MM.1S (cell line): ENCODE results near the gene NCKAP5.

Experiments used
- DNase-seq: peaks from one replicate; pipeline ENCODE4 v3.0.0-alpha.2; 2015
- H2AFZ ChIP-seq: fragments of 300-600 bp; sonication (generic); 2 replicates; pipeline ENCODE4 v1.6.0; 2016; ENCODE audit warnings: antibody characterized with exemption, low read length
- H3F3A ChIP-seq: fragments of 300-600 bp; sonication (generic); 2 replicates; pipeline ENCODE4 v1.6.1; 2016; ENCODE audit warnings: mild to moderate bottlenecking, antibody characterized with exemption, low read length, moderate library complexity, mixed read lengths; ENCODE audit not compliant: insufficient read depth
- H3K27ac ChIP-seq: fragments of 300-600 bp; sonication (generic); 2 replicates; pipeline ENCODE4 v1.5.1; 2016; ENCODE audit warnings: mild to moderate bottlenecking, low read length
- H3K27me3 ChIP-seq: fragments of 300-600 bp; sonication (generic); replicated peaks from 2 replicates; pipeline ENCODE4 v1.6.0; 2016; ENCODE audit warnings: low read length; ENCODE audit not compliant: insufficient read depth
- H3K36me3 ChIP-seq: fragments of 300-600 bp; sonication (generic); replicated peaks from 2 replicates; pipeline ENCODE4 v1.6.1; 2016; ENCODE audit warnings: mild to moderate bottlenecking, low read length, mixed read lengths; ENCODE audit not compliant: insufficient read depth
- H3K4me1 ChIP-seq: fragments of 300-600 bp; sonication (generic); 2 replicates; pipeline ENCODE4 v1.6.1; 2016; ENCODE audit warnings: low read length, mixed read lengths
- H3K4me2 ChIP-seq: fragments of 300-600 bp; sonication (generic); 2 replicates; pipeline ENCODE4 v1.6.0; 2016; ENCODE audit warnings: low read depth, low read length
- H3K4me3 ChIP-seq: fragments of 300-600 bp; sonication (generic); 2 replicates; pipeline ENCODE4 v1.5.1; 2016; ENCODE audit warnings: low read length, mixed read lengths
- H3K79me2 ChIP-seq: fragments of 300-600 bp; sonication (generic); 2 replicates; pipeline ENCODE4 v1.6.1; 2016; ENCODE audit warnings: mixed run types, low read length, mixed read lengths
- H3K9ac ChIP-seq: fragments of 300-600 bp; sonication (generic); 2 replicates; pipeline ENCODE4 v1.6.1; 2016; ENCODE audit warnings: low read length, mixed read lengths
- H3K9me2 ChIP-seq: fragments of 300-600 bp; sonication (generic); replicated peaks from 2 replicates; pipeline ENCODE4 v1.6.1; 2016; ENCODE audit warnings: mild to moderate bottlenecking, low read length, mixed read lengths; ENCODE audit not compliant: insufficient read depth
- H3K9me3 ChIP-seq: fragments of 300-600 bp; sonication (generic); replicated peaks from 2 replicates; pipeline ENCODE4 v1.6.1; 2016; ENCODE audit warnings: mild to moderate bottlenecking, low read length, mixed read lengths; ENCODE audit not compliant: insufficient read depth
- H4K20me1 ChIP-seq: fragments of 300-600 bp; sonication (generic); 2 replicates; pipeline ENCODE4 v1.6.1; 2016; ENCODE audit warnings: mild to moderate bottlenecking, low read length, moderate library complexity, mixed read lengths; ENCODE audit not compliant: insufficient read depth
- CTCF ChIP-seq: fragments of 300-600 bp; sonication (generic); IDR thresholded peaks from 2 replicates; pipeline ENCODE4 v1.5.1; 2016; ENCODE audit warnings: antibody characterized with exemption, low read length, mixed read lengths
- EZH2 ChIP-seq: fragments of 300-600 bp; sonication (generic); optimal IDR thresholded peaks from 2 replicates; pipeline ENCODE3; 2017; ENCODE audit warnings: low read depth, mild to moderate bottlenecking, antibody characterized with exemption, low read length, mixed read lengths
- EZH2phosphoT487 ChIP-seq: fragments of 300-600 bp; sonication (generic); IDR thresholded peaks from 2 replicates; pipeline ENCODE4 v1.6.1; 2018; ENCODE audit warnings: antibody characterized with exemption, low read length

Gene NCKAP5

GRCh38 chr2:133576714-133577113, 8.5 kb upstream of the NCKAP5 start:
- H2AFZ ChIP-seq = no peak overlapping the region
- no peaks in the 10 kb centered on the region for H3K79me2 ChIP-seq
- no peak for DNase-seq
- no peak overlapping the region for H3K27ac ChIP-seq
- H3K4me2 ChIP-seq = no peak overlapping the region
- no peaks in the 10 kb centered on the region for H3K4me1 ChIP-seq
- H3K9me2 ChIP-seq = no peaks in the 10 kb centered on the region
- no peaks in the 10 kb centered on the region for H3F3A ChIP-seq
- no peaks in the 10 kb centered on the region for H3K36me3 ChIP-seq
- no peaks in the 10 kb centered on the region for H3K9me3 ChIP-seq
- TF ChIP-seq EZH2 = no peak
- no peak for TF ChIP-seq EZH2phosphoT487
- TF ChIP-seq CTCF = no peak
- H3K4me3 ChIP-seq = no peak overlapping the region
- H3K9ac ChIP-seq = no peak overlapping the region
- no peaks in the 10 kb centered on the region for H4K20me1 ChIP-seq
- H3K27me3 ChIP-seq = no peaks in the 10 kb centered on the region

GRCh38 chr2:133574620-133575019, 6.4 kb upstream of the NCKAP5 start:
- Histone ChIP-seq H4K20me1 (no peaks in the 10 kb centered on the region), H3K9ac (no peak overlapping the region), H3K9me3 (no peaks in the 10 kb centered on the region), H3K27ac (no peak overlapping the region), H3K4me3 (no peak overlapping the region), H3F3A (no peaks in the 10 kb centered on the region), H3K27me3 (no peaks in the 10 kb centered on the region), H3K36me3 (no peaks in the 10 kb centered on the region), H3K79me2 (no peaks in the 10 kb centered on the region), H3K4me1 (no peaks in the 10 kb centered on the region), H3K4me2 (no peak overlapping the region), H2AFZ (no peak overlapping the region), H3K9me2 (no peaks in the 10 kb centered on the region)
- DNase-seq = no peak
- TF ChIP-seq CTCF (no peak), EZH2 (no peak), EZH2phosphoT487 (no peak)

- Histone ChIP-seq H3K4me1 (no peaks in the 10 kb centered on the region), H3K27me3 (no peaks in the 10 kb centered on the region), H3K79me2 (no peaks in the 10 kb centered on the region), H3K9me3 (no peaks in the 10 kb centered on the region), H3K9ac (no peak overlapping the region), H3K9me2 (no peaks in the 10 kb centered on the region), H3K36me3 (no peaks in the 10 kb centered on the region), H3K4me3 (no peak overlapping the region), H3K27ac (no peak overlapping the region), H3K4me2 (no peak overlapping the region), H4K20me1 (no peaks in the 10 kb centered on the region), H2AFZ (no peak overlapping the region), H3F3A (no peaks in the 10 kb centered on the region)
- DNase-seq = no peak
- TF ChIP-seq EZH2 (no peak), EZH2phosphoT487 (no peak), CTCF (no peak)
Observed at GRCh38 chr2:133574186-133574585, 5.9 kb upstream of the NCKAP5 start.
